Measurements from ENCODE around the gene GRID2IP.

DNA sequence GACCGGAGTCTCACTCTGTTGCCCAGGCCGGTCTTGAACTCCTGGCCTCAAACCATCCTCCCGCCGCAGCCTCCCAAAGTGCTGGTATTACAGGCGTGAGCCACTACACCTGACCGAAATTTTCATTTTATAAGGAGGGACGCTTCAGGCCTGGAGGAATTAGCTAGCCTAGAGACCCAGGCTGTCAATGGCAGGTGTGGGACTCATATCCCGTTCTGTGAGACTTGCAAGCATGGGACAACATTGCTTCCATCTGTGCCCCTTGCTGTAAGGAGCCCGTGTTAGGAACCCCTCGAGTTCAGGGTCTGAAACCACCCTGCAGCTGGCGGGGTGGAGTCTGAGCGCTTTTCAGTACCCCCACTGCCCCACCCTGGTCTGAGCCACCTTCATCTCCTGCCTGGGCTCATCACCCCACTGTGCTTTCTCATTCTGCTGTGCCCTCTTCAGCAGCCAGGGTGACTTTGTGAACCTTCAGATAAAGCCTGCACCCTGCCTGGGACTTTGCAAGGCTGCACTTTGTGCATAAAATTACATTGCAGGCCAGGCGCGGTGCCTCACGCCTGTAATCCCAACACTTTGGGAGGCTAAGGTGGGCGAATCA, 102.2 kb downstream of the GRID2IP start:
- TF ChIP-seq POLR2AphosphoS5 (IDR thresholded peaks at IDR 0.05) = no peak
- TF ChIP-seq, protein P1, sequence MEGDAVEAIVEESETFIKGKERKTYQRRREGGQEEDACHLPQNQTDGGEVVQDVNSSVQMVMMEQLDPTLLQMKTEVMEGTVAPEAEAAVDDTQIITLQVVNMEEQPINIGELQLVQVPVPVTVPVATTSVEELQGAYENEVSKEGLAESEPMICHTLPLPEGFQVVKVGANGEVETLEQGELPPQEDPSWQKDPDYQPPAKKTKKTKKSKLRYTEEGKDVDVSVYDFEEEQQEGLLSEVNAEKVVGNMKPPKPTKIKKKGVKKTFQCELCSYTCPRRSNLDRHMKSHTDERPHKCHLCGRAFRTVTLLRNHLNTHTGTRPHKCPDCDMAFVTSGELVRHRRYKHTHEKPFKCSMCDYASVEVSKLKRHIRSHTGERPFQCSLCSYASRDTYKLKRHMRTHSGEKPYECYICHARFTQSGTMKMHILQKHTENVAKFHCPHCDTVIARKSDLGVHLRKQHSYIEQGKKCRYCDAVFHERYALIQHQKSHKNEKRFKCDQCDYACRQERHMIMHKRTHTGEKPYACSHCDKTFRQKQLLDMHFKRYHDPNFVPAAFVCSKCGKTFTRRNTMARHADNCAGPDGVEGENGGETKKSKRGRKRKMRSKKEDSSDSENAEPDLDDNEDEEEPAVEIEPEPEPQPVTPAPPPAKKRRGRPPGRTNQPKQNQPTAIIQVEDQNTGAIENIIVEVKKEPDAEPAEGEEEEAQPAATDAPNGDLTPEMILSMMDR (IDR thresholded peaks at IDR 0.05) = no peak
